Measurements from ENCODE around the gene TMEM59L.

- TF ChIP-seq GATA2 (IDR thresholded peaks at IDR 0.05; ENCODE audit: low read depth, low read length) (no peak), GATA3 (IDR thresholded peaks at IDR 0.05; ENCODE audit: low read depth, low read length) (no peak)
Measured at GRCh38 chr19:18649371-18650020, 36.8 kb downstream of the TMEM59L start.
